Glutamatergic neuron (in vitro differentiated cells): ENCODE measurements around the gene SLC25A13. TPM values are rescaled to one million over a fixed set of nuclear protein-coding genes. Genes with fewer than 3 reads are reported as not detected.

Experiments used
- DNase-seq: peaks from one replicate; pipeline ENCODE4 v3.0.0; 2022
- H3K27ac Mint-ChIP-seq: one replicate; pipeline ENCODE4 v1.8.0; 2020; ENCODE audit warnings: mild to moderate bottlenecking, mixed read lengths, inconsistent platforms; ENCODE audit not compliant: unreplicated experiment
- H3K27me3 Mint-ChIP-seq: one replicate; pipeline ENCODE4 v1.8.0; 2020; ENCODE audit warnings: mild to moderate bottlenecking, moderate library complexity, mixed read lengths, inconsistent platforms; ENCODE audit not compliant: unreplicated experiment
- H3K36me3 Mint-ChIP-seq: one replicate; pipeline ENCODE4 v1.8.0; 2020; ENCODE audit warnings: mild to moderate bottlenecking, mixed read lengths, inconsistent platforms; ENCODE audit not compliant: unreplicated experiment
- H3K4me1 Mint-ChIP-seq: one replicate; pipeline ENCODE4 v1.8.0; 2020; ENCODE audit warnings: mild to moderate bottlenecking, low read depth, mixed read lengths, inconsistent platforms; ENCODE audit not compliant: unreplicated experiment
- H3K4me3 Mint-ChIP-seq: one replicate; pipeline ENCODE4 v1.8.0; 2020; ENCODE audit warnings: mild to moderate bottlenecking, mixed read lengths, inconsistent platforms; ENCODE audit not compliant: unreplicated experiment
- H3K9me3 Mint-ChIP-seq: one replicate; pipeline ENCODE4 v1.8.0; 2020; ENCODE audit warnings: mild to moderate bottlenecking, moderate library complexity, mixed read lengths, inconsistent platforms; ENCODE audit not compliant: unreplicated experiment
- total RNA-seq: library from RNA; stranded (reverse); fragmentation: NEBNext Ultra II Directional; extraction: Animal tissue kit (Norgen Biotek cat#: 25700); gene quantifications from one replicate; pipeline ENCODE4 v1.2.1, GENCODE V29; 2021; ENCODE audit not compliant: unreplicated experiment
- TF ChIP-seq, protein P1 (sequence below): fragments of 200-600 bp; sonication (generic); IDR thresholded peaks from one replicate; pipeline ENCODE4 v1.5.0; 2021; ENCODE audit not compliant: partially characterized antibody, unreplicated experiment

SLC25A13 gene
- total RNA-seq, 1 donor from 2014 or later, result 48.5 TPM

DNA sequence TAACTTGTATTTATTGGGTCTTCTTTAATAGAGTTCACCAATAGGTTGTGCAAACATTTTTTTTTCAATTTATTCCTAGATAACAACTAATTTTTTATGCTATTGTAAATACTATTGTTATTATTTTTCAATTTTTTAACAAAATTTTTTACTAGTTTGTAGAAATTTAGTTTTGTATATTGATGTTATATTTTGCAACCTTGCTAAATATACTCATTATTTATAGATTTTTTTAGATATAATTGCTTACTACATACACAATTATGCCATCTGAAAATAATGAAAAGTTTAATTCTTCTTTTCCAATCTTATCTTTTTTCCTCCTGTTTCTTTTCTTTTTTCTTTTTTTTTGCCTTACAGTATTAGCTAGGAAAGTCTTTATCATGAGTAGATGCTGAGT lies 216.9 kb downstream of the SLC25A13 start:
- Mint-ChIP-seq H3K9me3 (no peaks in the 10 kb centered on the region), H3K36me3 (no peaks in the 10 kb centered on the region), H3K4me1 (no peaks in the 10 kb centered on the region), H3K27me3 (peaks cover 2% of the 10 kb centered on the region), H3K27ac (no peak overlapping the region), H3K4me3 (no peak overlapping the region)
- TF ChIP-seq, protein P1, sequence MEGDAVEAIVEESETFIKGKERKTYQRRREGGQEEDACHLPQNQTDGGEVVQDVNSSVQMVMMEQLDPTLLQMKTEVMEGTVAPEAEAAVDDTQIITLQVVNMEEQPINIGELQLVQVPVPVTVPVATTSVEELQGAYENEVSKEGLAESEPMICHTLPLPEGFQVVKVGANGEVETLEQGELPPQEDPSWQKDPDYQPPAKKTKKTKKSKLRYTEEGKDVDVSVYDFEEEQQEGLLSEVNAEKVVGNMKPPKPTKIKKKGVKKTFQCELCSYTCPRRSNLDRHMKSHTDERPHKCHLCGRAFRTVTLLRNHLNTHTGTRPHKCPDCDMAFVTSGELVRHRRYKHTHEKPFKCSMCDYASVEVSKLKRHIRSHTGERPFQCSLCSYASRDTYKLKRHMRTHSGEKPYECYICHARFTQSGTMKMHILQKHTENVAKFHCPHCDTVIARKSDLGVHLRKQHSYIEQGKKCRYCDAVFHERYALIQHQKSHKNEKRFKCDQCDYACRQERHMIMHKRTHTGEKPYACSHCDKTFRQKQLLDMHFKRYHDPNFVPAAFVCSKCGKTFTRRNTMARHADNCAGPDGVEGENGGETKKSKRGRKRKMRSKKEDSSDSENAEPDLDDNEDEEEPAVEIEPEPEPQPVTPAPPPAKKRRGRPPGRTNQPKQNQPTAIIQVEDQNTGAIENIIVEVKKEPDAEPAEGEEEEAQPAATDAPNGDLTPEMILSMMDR, result no peak
- DNase-seq, result no peak

DNA sequence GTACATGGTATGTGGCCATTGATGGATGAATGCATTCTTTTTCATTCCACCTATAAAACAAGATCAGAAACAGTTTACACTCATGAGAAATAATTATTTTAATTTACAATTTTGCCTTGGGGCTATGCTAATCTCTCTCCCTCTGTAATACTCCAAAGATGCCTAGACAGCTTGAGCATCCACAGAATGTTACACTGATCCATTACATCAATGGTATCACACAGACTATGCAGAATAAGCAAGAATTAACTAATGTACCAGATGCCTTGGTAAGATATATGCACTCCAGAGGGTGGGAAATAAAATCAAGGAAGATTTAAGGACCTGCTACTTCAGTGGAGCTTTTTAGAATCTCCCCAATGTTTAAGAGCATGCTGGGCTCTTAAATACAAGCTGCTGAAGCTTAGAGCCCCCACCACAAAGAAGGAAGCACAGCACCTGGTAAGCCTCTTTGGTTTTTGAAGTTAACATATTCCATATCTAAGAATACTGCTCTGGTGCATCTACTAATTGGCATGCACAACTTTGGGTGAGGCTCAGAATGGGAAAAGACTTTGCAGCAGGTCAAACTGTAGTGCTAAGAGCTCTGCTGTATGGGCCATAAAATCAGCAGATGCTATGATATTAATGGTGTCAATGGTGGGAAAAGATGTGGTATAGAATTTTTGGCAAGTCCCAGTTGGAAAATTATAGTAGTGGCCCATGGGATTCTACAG lies 219.6 kb downstream of the SLC25A13 start:
- no peaks in the 10 kb centered on the region for H3K9me3 Mint-ChIP-seq
- H3K27ac Mint-ChIP-seq, result no peak overlapping the region
- H3K4me3 Mint-ChIP-seq, result no peak overlapping the region
- no peaks in the 10 kb centered on the region for H3K4me1 Mint-ChIP-seq
- H3K27me3 Mint-ChIP-seq, result peaks cover 2% of the 10 kb centered on the region
- no peaks in the 10 kb centered on the region for H3K36me3 Mint-ChIP-seq
- no peak for DNase-seq
- TF ChIP-seq, protein P1, result no peak

DNA sequence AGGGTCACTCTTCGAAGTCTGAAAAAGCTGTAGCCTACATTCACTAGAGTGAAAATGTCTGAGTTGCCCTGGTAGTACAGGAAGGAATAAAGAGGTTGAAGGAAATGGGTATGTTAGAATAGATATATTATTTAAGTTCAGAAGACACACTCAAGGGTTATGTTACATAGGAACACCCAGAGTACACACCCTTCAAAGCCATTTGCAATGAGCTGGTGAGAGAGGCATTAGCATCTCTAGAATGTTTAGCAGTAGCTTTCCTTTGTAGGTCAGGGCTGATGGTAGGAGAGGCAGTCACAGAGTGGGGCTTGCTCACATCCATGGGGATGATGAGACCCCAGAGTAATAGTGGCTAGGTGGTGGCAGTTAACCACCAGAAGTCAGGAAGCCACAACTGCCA lies 221.2 kb downstream of the SLC25A13 start:
- no peaks in the 10 kb centered on the region for H3K36me3 Mint-ChIP-seq
- no peak overlapping the region for H3K27ac Mint-ChIP-seq
- H3K4me1 Mint-ChIP-seq, result no peaks in the 10 kb centered on the region
- peaks cover 2% of the 10 kb centered on the region for H3K27me3 Mint-ChIP-seq
- no peak overlapping the region for H3K4me3 Mint-ChIP-seq
- TF ChIP-seq, protein P1, result no peak
- H3K9me3 Mint-ChIP-seq, result no peaks in the 10 kb centered on the region
- DNase-seq, result no peak

DNA sequence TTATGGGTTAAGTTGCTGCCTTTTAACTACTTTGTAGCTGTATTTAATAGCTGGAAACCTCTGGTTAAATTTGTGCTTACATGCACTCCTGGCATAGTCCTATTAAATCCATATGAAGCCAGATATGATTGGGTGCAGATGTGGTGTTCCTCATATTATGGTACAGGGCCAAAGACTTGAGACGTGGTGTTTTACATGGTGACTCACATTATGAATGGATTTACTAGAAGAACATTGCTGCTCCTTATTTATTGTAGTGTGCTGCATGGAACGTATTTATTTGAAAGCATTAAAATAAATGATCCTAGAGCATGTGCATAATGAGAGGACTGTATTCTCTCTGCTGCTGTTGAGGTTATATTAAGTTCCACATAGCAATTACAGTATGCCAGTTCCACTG lies 224.1 kb downstream of the SLC25A13 start:
- Mint-ChIP-seq H3K4me1 (no peaks in the 10 kb centered on the region), H3K9me3 (no peaks in the 10 kb centered on the region), H3K27ac (no peak overlapping the region), H3K4me3 (no peak overlapping the region), H3K36me3 (no peaks in the 10 kb centered on the region), H3K27me3 (no peaks in the 10 kb centered on the region)
- TF ChIP-seq, protein P1, result no peak
- DNase-seq, result no peak

DNA sequence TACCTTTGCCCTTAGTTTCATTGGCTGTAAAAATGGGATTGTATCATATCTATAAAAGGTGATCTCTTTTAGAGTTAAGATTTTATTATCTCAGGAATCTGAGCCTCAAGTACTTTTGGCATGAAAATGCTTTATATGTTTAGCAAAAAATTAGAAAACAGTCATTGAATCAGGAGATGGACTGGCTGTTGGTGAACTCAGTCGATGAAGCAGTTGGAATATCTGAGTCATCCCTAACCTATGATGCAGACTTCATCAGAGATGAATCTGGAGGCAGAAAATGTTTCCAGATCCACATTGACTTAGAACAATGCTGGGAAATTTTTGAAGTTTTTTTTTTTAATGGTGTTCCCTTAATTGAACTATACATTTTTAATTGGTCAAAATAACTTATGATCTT lies 228.5 kb downstream of the SLC25A13 start:
- DNase-seq, result no peak
- Mint-ChIP-seq H3K27ac (no peak overlapping the region), H3K9me3 (no peaks in the 10 kb centered on the region), H3K4me1 (peaks cover 5% of the 10 kb centered on the region), H3K27me3 (no peaks in the 10 kb centered on the region), H3K4me3 (no peak overlapping the region), H3K36me3 (no peaks in the 10 kb centered on the region)
- TF ChIP-seq, protein P1, result no peak
